ENCODE measurements around the gene SRD5A1.

DNA sequence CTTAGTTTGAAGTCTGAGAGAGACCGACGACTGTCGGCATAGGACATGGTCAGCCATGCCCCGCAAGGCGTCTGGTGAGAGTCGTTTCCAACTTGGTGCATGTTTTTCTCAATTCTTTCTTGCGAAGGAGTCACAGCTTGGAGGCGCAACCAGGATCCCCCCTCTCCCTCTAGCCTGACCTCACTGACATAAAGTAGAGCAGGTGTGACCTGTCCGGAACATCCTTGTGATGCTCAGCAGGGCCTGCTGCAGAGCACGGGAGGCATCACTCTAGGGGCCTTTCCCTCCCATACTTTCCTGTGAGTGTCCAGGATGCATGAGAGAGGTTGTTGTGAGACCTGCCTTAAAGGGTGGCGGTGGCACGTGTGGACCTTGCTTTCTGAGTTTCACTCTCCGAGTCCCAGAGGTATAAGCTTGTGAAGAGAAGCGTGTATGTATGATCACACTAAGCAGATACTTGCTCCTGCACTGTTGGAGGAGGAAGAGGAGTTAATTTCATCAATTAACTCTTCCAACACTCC, 85.0 kb downstream of the SRD5A1 start:
- TF ChIP-seq, protein P1, sequence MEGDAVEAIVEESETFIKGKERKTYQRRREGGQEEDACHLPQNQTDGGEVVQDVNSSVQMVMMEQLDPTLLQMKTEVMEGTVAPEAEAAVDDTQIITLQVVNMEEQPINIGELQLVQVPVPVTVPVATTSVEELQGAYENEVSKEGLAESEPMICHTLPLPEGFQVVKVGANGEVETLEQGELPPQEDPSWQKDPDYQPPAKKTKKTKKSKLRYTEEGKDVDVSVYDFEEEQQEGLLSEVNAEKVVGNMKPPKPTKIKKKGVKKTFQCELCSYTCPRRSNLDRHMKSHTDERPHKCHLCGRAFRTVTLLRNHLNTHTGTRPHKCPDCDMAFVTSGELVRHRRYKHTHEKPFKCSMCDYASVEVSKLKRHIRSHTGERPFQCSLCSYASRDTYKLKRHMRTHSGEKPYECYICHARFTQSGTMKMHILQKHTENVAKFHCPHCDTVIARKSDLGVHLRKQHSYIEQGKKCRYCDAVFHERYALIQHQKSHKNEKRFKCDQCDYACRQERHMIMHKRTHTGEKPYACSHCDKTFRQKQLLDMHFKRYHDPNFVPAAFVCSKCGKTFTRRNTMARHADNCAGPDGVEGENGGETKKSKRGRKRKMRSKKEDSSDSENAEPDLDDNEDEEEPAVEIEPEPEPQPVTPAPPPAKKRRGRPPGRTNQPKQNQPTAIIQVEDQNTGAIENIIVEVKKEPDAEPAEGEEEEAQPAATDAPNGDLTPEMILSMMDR (conservative IDR thresholded peaks at IDR 0.05) = no peak
- TF ChIP-seq EZH2 (IDR thresholded peaks at IDR 0.05; ENCODE audit: low read depth) = no peak
